22Rv1 (cell line): Measurements from ENCODE around the gene PITPNB.

ENCODE experiments used
- ZFX ChIP-seq: fragments of 450-650 bp; IDR thresholded peaks from 2 replicates; pipeline ENCODE4 v1.6.1; 2017; ENCODE audit warnings: antibody characterized with exemption, borderline replicate concordance
- TF ChIP-seq, protein P1 (sequence below): fragments of 450-650 bp; IDR thresholded peaks from 2 replicates; pipeline ENCODE4 v1.5.1; 2017; ENCODE audit warnings: mild to moderate bottlenecking

DNA sequence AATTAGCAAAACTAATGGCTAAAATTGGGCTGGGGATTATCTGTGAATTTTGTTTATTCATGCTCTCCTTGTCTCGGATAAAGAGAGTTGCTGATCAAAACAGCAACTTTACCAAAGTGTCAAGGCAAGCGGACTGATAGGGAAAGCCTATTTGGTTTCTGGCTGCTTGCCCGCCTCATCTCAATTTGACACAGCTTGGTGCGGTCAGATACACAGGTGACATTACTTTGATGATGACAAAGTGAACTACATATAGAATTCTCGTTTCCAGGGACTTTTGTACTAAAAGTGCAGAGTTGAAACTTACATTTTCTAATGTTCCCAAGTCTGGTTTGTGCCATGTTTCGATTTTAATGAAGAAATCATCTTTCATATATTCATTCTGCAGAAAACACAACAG is 22.8 kb downstream of the PITPNB start:
- TF ChIP-seq, protein P1, sequence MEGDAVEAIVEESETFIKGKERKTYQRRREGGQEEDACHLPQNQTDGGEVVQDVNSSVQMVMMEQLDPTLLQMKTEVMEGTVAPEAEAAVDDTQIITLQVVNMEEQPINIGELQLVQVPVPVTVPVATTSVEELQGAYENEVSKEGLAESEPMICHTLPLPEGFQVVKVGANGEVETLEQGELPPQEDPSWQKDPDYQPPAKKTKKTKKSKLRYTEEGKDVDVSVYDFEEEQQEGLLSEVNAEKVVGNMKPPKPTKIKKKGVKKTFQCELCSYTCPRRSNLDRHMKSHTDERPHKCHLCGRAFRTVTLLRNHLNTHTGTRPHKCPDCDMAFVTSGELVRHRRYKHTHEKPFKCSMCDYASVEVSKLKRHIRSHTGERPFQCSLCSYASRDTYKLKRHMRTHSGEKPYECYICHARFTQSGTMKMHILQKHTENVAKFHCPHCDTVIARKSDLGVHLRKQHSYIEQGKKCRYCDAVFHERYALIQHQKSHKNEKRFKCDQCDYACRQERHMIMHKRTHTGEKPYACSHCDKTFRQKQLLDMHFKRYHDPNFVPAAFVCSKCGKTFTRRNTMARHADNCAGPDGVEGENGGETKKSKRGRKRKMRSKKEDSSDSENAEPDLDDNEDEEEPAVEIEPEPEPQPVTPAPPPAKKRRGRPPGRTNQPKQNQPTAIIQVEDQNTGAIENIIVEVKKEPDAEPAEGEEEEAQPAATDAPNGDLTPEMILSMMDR: no peak
- TF ChIP-seq ZFX: no peak
